22Rv1 (cell line): ENCODE measurements around the gene AFDN.

Experiments
- H3K27ac ChIP-seq: fragments of 450-650 bp; 2 replicates; pipeline ENCODE4 v1.5.1; 2017
- CTCF ChIP-seq: fragments of 450-650 bp; IDR thresholded peaks from 2 replicates; pipeline ENCODE4 v1.5.1; 2017; ENCODE audit warnings: mild to moderate bottlenecking
- ZFX ChIP-seq: fragments of 450-650 bp; IDR thresholded peaks from 2 replicates; pipeline ENCODE4 v1.6.1; 2017; ENCODE audit warnings: antibody characterized with exemption, borderline replicate concordance

The AFDN gene

GRCh38 chr6:167801263-167801662 is 25.4 kb upstream of the AFDN start:
- TF ChIP-seq CTCF (no peak), ZFX (no peak)
- H3K27ac ChIP-seq = no peak overlapping the region

- TF ChIP-seq CTCF = no peak
- no peak for TF ChIP-seq ZFX
- no peak overlapping the region for H3K27ac ChIP-seq
These were observed 24.4 kb upstream of the AFDN start for GRCh38 chr6:167802339-167802738.

GRCh38 chr6:167803816-167804215 is 22.9 kb upstream of the AFDN start:
- TF ChIP-seq ZFX (no peak), CTCF (no peak)
- H3K27ac ChIP-seq = no peak overlapping the region

- TF ChIP-seq CTCF = no peak
- no peak for TF ChIP-seq ZFX
- no peak overlapping the region for H3K27ac ChIP-seq
These were observed 22.3 kb upstream of the AFDN start for GRCh38 chr6:167804281-167805013.

GRCh38 chr6:167805349-167806060 is 21.2 kb upstream of the AFDN start:
- no peak overlapping the region for H3K27ac ChIP-seq
- TF ChIP-seq ZFX (no peak), CTCF (no peak)

- TF ChIP-seq CTCF (no peak), ZFX (no peak)
- no peak overlapping the region for H3K27ac ChIP-seq
These were observed 20.5 kb upstream of the AFDN start for GRCh38 chr6:167806061-167806700.

- no peak overlapping the region for H3K27ac ChIP-seq
- TF ChIP-seq CTCF (no peak), ZFX (no peak)
These were observed 19.5 kb upstream of the AFDN start for GRCh38 chr6:167807200-167807599.
